Measurements from ENCODE around the gene AKAP13. TPM values are rescaled to one million over a fixed set of nuclear protein-coding genes. Genes with fewer than 3 reads are reported as not detected.
A peak's percentile ranks its signal among the peaks of the same experiment; 100 is the strongest.

The AKAP13 gene
- total RNA-seq, 1 donor from 2014 or later, result 41.1 TPM

DNA sequence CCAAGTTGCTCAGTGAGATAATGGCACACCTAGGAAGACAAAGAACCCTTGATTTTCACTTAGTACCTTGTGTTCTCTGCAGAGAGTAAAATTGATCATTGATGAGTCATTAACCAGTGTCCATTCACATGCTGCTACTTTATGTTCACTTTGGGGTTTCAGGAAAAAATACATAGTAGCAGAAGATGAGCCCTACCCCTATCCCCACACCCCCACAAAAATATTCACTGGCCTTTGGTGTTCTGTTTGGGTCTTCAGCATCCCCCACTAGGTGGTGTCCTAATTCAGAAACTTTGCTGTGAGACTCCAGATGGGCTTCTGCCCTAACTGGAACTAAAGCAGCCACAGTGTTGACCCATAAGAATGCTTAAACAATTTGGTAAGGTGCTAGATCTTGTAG, 235.5 kb downstream of the AKAP13 start:
- Histone ChIP-seq H3K4me3 (ENCODE audit: low read depth, low read length) (no peak overlapping the region), H3K36me3 (ENCODE audit: control insufficient read depth, insufficient read depth, low read length) (peaks cover 1% of the 10 kb centered on the region), H3K27me3 (ENCODE audit: control insufficient read depth, insufficient read depth, low read length) (no peaks in the 10 kb centered on the region)
- FAIRE-seq (no peak), DNase-seq (ENCODE audit: low read depth) (peak; percentile 16)
- TF ChIP-seq, protein P1, sequence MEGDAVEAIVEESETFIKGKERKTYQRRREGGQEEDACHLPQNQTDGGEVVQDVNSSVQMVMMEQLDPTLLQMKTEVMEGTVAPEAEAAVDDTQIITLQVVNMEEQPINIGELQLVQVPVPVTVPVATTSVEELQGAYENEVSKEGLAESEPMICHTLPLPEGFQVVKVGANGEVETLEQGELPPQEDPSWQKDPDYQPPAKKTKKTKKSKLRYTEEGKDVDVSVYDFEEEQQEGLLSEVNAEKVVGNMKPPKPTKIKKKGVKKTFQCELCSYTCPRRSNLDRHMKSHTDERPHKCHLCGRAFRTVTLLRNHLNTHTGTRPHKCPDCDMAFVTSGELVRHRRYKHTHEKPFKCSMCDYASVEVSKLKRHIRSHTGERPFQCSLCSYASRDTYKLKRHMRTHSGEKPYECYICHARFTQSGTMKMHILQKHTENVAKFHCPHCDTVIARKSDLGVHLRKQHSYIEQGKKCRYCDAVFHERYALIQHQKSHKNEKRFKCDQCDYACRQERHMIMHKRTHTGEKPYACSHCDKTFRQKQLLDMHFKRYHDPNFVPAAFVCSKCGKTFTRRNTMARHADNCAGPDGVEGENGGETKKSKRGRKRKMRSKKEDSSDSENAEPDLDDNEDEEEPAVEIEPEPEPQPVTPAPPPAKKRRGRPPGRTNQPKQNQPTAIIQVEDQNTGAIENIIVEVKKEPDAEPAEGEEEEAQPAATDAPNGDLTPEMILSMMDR (IDR thresholded peaks at IDR 0.05; ENCODE audit: insufficient read depth, low read length, severe bottlenecking), result peak; percentile 20

DNA sequence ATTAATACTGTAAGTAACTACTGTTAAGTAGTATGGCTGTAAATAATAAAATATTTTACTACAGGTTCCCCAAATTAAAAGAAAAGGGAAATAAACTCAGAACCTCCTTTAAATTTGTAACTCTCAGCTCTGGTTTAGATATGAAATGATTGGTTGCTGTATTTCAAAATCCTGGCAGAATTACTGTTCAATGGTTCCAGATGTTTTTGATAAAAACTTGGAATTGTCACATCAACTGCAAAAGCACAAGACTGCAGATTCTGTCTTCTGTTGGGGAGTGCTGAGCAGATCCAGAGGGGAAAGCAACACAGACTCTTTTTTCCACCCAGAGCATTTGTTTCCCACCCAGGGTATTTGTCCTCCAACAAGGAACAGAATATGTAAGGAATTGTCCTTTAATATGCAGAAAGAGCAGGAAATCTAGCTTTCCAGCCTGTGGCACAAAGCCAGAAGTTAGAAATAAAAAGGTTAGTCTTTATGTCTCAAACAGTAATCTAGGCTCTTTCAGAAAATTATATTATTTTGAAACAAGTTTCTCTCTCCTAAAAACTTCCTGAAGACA, 236.2 kb downstream of the AKAP13 start:
- no peaks in the 10 kb centered on the region for H3K27me3 ChIP-seq (ENCODE audit: control insufficient read depth, insufficient read depth, low read length)
- no peak overlapping the region for H3K4me3 ChIP-seq (ENCODE audit: low read depth, low read length)
- H3K36me3 ChIP-seq (ENCODE audit: control insufficient read depth, insufficient read depth, low read length), result peaks cover under 1% of the 10 kb centered on the region
- DNase-seq (ENCODE audit: low read depth) (no peak), FAIRE-seq (no peak)
- TF ChIP-seq, protein P1 (IDR thresholded peaks at IDR 0.05; ENCODE audit: insufficient read depth, low read length, severe bottlenecking), result no peak

DNA sequence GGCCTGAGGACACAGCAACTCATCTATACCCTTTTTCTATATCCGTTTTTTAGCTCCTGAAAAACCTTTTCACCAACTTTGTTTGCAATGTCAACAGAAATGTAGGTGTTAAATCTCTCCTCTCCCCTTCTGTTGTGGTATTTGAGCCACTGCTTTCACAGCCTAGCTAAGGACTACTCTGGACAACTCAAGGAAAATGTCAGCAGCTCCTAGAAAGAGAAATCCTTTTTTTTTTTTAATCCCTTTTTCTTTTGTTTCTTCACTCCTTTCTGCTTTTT, 237.8 kb downstream of the AKAP13 start:
- no peak for FAIRE-seq
- no peak for DNase-seq (ENCODE audit: low read depth)
- TF ChIP-seq, protein P1 (IDR thresholded peaks at IDR 0.05; ENCODE audit: insufficient read depth, low read length, severe bottlenecking), result no peak
- Histone ChIP-seq H3K4me3 (ENCODE audit: low read depth, low read length) (no peak overlapping the region), H3K27me3 (ENCODE audit: control insufficient read depth, insufficient read depth, low read length) (no peaks in the 10 kb centered on the region), H3K36me3 (ENCODE audit: control insufficient read depth, insufficient read depth, low read length) (no peaks in the 10 kb centered on the region)

DNA sequence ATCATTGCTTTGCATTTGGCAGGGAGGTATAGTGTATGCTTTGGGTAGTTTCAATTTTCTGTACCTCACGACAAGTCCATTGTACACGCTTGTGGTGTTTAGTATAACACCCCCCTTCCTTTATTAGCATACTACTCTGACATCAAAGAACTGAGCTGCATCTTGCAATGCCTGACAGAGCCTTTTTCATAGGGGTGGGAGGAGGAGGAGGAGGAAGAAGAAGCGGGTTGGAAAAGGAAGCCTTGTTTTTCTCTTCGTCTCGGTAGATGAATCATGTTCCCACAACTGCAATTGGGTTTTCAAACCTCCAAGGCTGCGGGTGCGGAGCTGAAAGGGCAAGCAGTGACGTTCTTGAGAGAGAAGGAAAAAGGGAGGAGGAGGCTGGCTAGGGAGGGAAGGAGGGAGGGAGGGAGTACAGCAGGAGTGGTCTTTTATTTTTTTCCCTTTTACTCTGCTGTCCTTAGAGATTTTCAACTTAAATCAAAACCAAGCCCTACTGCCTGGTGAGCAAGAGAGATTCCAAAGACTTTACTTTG, 238.6 kb downstream of the AKAP13 start:
- DNase-seq (ENCODE audit: low read depth) (peak; percentile 88), FAIRE-seq (no peak)
- Histone ChIP-seq H3K27me3 (ENCODE audit: control insufficient read depth, insufficient read depth, low read length) (no peaks in the 10 kb centered on the region), H3K36me3 (ENCODE audit: control insufficient read depth, insufficient read depth, low read length) (no peaks in the 10 kb centered on the region), H3K4me3 (ENCODE audit: low read depth, low read length) (peak overlapping the region; percentile 16)
- TF ChIP-seq, protein P1 (IDR thresholded peaks at IDR 0.05; ENCODE audit: insufficient read depth, low read length, severe bottlenecking), result no peak

DNA sequence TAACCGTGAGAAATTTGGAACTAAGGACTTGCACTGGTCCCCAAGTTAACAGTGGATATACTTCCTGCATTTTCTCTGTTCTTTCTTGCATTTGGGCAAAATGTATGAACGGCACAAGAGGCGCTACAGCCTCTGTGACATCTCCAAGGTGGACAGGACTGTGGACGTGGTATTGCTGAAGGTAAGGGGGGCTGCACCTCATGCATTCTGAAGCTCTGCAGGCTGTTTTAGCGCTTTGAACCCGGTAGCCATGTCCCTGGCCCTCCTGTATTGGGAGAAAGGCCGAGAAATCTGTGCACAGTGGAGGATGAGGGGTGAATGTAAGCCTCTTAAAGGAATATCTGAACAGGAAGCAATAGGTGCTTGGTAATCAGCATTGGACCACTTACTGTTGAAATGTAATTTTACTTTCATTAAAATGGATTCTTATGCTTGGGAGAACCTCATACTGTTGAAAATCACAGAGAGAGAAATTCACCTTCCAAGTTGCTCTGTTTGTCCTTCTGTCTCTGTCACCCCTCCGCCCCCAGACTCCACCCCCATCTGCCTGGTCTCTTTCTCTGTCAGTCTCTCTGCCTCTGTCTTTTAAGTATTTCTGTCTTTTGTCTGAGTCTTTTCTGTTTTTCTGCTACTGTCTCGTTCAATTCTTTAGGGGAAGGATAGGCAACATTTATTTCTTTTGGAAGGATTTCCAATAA, 239.7 kb downstream of the AKAP13 start:
- Histone ChIP-seq H3K27me3 (ENCODE audit: control insufficient read depth, insufficient read depth, low read length) (no peaks in the 10 kb centered on the region), H3K36me3 (ENCODE audit: control insufficient read depth, insufficient read depth, low read length) (no peaks in the 10 kb centered on the region), H3K4me3 (ENCODE audit: low read depth, low read length) (no peak overlapping the region)
- FAIRE-seq (no peak), DNase-seq (ENCODE audit: low read depth) (no peak)
- TF ChIP-seq, protein P1 (IDR thresholded peaks at IDR 0.05; ENCODE audit: insufficient read depth, low read length, severe bottlenecking), result no peak
